GM21737 (cell line): ENCODE measurements around the gene LYRM1.

Experiments
- ATAC-seq: cut with Tn5 transposase; IDR thresholded peaks from one replicate; pipeline ENCODE4 v1.9.1; 2021; ENCODE audit warnings: mild to moderate bottlenecking, moderate library complexity; ENCODE audit not compliant: unreplicated experiment

The LYRM1 gene

DNA sequence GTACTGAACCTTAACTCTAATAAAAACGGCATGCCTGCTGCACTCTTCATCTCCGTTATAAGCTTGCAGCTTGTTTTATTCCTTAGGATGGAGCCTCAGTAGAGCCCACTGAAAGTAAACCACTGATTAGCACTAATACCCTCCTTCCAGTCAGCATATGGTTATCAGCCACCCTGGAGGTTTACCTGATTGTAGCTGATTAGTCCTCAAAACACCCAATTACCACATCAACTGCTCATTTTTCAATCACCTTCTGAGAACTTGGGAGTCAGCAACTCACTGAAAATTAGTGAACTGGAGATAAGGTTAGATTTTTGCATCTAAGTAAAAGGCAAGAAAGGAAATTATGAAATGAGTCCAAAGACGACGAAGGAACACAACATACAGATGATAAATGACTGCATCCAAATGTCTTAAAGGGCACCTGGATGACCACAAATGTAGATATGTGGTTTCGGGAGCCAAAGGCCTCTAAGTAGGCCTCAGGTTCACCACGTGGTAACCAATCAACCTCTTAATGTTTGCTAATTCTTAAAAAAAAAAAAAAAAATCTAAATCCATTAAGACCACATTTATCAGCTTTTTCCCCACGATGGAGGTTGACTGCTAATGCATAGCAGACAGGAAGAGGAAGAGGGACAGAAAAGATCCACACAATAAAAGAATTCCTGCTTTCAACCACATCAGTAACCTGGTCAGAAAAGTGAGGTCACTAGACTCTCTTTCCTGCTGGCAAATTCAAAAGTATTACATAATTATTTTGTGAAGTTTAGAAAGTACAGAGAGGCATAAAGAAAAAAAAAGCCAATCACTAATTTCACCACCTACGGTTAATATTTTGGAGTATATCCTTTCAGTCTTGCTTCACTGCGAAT is 28.4 kb upstream of the LYRM1 start:
- ATAC-seq = no peak

DNA sequence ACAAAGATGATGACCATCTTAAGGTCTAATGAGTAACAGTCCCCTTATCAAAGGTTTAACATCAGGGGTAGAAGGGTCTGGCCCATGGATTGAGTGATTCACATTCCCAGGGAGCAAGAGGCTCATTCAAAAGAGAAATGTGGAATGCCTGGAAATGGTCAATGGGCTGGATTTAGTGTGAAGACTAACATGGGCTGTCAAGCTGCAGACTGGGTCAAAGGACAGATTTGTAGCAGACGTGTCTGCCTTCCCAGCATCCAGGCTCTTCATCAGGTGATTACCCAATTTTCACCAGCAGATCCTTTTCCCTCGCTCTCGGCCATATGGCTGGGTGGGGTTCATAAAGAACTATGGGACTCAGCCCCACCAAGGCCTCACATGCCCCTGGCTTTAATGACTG is 27.2 kb upstream of the LYRM1 start:
- ATAC-seq = no peak

DNA sequence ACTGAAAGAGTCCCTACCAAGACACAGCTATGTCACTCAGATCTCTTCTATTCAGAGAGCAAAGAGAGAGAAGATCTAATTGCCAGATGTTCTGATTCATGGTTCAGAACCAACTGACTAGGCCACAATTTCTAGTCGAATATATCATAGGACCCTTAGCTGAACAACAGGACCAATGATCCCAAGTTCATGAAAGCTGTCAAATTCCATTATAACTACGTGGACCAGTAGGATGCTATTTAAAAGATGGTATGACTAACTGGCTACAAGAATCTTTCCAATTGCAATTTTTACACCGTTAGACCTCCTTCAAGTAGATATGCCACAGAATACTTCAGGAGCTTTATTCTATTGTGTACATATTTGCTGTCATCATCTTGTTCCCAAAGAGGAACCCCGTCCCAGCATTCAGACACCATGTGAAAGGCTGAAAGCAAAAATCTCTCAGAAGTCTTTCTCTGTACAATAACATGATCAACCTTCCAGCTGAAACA is 26.4 kb upstream of the LYRM1 start:
- no peak for ATAC-seq

DNA sequence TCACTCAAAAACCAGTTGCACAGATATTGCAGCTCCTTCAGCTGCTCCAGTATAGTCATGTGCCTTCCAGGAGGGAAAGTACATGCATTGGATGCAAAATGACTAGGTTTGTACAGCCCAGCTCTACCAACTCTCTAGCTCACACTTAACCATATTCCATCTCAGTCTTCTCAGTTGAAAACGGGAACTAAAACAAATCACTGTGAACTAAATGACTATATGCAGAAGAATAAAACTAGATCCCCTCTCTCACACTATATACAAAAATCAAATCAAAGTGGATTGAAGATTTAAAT is 25.3 kb upstream of the LYRM1 start:
- no peak for ATAC-seq

DNA sequence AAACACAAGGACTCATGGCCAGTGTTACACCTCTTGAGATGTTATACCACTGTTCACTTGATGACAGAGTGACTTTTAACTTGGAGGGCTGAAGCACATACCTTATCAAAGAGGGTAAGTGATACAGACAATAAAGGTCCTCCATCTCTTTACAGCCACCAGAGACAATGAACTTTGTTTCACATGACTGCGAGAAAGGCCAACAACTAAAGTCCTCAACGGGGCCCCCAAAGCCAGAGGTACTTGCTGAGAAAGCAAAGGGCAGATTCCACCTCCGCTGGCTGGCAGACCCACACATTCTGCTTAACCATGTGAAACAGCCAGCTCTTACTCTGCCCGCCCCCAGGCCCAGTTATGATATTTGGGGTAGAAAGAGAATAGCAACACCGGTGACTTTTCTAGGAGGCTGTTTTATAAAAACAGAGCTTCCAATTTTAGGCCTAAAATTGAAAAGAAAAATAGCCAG is 21.9 kb upstream of the LYRM1 start:
- ATAC-seq = no peak

DNA sequence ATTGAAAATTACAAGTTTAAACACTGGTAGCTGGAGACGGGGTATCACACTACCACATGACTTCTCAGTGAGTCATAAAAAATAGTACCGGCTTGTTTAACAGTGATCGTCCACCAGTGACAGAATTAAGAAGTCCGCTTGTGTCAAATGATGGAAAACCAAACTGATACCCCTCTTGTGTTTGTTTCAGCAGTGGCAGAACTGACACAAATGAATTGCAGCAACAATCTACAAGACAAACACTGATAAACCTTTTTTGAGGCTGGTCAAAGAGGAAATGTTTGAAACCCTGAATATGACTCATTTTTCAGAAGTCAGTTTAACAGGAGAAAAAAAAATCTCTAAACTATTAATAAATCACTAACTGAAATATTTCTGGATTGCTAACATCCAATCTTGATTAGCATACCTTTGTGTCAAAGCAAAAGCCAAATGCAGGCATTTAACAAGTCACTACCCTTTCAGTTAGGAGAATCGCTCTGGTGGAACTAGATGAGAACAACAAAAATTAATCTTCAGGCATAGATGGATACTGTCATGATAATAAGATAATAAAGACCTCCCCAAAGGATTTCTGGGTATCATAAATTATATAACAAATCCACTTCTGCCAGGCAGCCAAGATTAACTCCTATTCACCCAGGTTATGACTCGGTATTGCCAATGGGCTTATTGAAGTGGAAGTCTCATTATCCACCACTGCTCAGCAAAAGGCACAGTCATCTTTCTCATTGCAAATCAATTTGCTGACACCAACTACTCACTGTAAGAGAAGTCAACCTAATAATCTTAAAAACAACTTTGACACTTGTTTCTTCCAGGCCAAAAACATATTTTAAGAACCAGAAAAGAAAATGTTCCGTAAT is 21.2 kb upstream of the LYRM1 start:
- ATAC-seq = no peak

DNA sequence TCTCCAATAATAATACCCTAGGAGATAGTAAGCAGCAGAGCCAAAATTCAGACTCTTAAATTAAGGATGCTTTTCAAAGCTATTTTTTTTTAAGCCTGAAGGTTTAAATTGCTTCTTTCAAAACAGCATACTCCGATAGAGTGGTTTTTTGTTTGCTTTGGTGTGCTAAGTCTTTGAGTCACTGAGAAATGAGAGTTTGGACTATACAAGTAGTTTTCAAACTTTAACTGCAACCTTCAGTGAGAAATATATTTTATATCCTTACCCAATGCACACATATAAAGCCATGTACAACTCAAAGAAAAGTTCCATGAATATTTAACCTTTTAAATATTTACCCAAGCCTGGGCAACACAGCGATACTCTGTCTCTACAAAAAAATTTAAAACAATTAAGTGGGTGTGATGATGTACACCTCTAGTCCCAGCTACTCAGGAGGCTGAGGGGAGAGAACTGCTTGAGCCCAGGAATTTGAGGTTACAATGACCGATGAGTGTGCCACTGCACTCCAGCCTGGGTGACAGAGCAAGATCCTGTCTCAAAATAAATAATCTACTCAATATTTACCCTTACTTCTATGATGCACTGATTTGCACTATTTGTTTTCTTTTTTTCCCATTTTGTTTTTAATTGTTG is 19.6 kb upstream of the LYRM1 start:
- ATAC-seq = no peak

DNA sequence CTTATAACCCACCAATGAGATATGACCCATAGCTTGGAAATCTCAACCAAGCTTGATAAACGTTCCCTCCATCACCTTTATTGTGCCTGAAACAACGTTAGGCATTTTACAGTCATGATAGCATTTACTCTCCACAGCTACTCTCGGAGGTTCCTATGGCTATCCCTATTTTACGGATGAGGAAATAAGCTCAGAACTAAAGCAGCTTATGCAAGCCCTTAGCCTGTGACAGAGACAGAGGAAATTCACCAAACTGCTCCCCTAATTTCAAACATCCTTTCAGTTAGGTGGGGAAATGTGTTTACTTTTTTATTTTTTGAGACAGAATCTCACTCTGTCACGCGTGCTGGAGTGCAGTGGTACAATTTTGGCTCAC is 19.1 kb upstream of the LYRM1 start:
- no peak for ATAC-seq

DNA sequence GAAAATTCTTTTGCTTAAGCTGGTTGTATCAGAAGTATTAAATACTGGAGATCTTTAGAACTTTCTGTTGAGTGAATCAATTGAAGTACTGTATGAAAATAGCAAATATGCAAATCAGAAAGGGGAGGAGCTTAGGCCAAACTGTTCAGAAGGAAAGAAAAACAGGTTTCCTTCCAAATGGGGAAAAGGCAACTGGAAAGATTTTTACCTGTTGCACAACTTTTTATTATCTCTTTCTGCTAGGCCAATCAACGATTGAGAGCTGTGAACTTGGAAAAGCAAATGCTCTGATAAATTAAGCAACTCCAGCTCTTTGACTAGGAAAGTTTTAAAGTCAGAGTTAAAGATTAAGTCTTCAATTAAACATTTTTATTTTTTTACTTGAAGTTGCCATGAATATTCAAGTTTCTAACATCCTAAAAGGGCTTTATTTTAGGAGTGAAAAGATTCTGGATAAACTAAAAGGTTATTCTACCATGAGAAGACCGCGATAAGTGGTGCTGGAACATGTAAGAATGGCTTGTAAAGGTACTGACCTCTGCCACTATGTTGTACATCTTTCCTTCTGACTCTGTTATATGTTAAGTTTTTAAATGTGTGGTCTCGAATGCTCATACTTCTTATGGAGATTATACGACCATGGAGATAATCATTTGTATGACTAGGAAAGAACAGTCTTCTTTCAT is 16.9 kb upstream of the LYRM1 start:
- no peak for ATAC-seq

DNA sequence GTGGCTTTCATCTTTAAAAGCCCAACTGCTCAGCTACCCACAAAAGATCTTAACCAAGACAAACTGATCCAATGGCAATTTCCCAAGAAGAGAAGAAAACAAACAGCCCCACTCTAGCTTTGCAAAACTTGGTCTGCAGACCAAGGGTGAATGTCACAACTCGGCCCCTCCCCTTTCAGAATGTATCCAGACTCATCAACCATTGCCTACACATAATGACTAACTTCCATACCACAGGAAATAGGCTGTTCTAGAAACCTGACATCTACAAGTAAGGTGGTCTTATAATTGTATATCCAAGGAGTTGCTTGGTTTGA is 16.4 kb upstream of the LYRM1 start:
- no peak for ATAC-seq

DNA sequence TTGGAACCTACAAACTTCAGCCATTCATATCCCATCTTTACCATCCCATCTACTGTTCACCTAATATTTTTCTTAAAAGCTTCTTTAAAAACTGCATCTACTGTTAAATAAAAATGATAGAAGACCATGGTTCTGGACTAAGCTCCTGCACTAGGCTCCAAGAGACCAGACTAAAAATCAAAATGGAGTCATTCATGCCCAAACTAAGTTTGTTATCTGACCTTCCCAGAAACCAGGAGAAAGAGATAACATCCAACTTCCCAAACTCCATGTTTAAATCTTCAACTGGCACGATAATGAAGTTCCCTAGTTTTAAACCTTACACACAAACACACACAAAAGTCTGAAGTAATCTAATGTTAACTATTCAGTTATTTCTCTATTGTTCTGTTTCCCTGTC is 14.3 kb upstream of the LYRM1 start:
- no peak for ATAC-seq

DNA sequence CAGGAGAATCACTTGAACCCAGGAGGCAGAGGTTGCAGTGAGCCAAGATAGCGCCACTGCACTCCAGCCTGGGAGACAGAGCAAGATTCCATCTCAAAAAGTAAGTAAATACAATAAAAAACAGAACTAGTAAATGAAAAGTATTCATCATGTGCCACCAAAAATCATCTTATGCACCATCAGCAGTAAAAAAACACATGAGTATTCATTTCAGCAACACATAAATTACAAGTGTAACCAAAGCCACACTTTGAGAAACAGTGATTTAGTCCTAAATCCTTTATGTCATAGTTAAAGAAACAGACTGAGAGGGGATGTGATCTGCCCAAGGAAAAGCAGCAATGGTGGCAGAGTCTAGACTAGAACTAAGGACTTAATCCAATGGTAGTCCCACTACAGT is 13.4 kb upstream of the LYRM1 start:
- ATAC-seq = no peak

DNA sequence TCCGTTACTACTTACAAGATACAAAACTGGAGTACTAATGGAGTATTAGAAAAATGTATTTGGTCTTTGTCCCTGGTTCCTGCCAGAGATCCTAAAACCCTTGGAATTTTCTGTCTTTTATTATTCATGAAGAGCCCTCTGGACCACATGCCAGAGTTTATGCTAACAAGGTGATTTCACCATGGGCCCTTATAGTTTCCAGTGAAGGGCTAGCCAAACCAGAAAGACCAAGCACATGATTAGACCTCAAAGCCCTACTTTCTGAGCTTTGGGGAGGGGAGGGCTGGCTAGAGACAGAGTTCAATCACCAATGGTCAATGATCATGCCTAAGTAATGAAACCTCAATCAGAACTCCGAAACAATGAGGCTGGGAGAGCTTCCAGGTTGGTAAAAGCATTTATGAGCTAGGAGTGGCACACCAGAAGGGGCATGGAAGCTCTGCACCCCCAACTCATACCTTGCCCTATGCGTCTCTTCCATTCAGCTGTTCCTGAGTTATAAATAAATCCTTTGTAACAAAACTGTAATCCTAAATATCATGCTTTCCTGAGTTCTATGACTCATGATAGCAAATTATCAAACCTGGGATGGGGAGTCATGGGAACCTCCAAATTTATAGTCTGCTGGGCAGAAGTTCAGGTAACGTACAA is 10.8 kb upstream of the LYRM1 start:
- no peak for ATAC-seq

DNA sequence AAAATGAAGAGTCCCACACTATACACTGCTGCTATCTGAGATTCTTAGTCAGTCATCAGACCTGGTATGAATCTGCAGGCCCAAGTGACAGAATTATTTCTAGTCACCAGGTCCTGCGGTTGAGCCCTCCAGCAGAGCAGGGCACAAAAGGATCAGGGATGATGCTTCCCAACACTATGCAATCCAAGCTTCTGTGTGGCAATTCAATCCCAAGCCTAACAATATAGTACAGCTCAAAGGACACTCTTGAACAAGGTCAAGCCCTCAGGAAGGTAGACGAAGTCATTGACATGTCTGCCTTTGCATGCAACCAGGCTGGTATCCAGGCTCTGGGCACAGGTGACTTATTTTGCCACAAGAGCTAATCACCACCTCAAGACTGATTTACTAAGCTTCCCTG is 6.2 kb upstream of the LYRM1 start:
- ATAC-seq = no peak

DNA sequence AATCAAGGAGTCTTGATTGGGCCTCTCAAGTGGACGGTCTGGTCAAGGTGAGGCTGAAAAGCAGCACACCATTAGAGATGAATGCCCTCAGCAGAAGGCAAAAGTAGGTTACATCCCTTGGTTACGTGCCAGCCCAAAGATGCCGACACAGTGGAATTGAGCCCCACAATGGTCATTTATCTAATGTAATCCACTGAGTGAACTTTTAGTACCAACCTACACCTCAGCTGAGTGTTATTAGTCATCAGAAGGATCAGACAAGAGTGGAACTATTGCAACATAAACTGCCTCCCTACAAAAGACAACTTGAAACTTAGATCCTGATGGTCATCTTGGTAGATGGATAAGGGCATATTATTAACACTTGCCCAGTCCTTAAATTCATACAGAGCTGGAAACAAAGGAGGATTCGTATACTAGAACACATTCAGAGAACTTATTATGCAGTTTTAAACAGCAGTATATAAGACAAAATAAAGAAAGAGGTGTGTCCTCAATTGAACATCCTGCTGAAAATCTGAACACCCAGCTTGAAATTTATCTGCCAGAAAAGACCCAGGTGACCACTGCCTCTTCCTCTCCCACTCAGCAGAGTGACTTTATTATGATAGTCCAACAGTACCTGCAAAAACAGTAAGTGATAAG is 3.2 kb upstream of the LYRM1 start:
- ATAC-seq = no peak

DNA sequence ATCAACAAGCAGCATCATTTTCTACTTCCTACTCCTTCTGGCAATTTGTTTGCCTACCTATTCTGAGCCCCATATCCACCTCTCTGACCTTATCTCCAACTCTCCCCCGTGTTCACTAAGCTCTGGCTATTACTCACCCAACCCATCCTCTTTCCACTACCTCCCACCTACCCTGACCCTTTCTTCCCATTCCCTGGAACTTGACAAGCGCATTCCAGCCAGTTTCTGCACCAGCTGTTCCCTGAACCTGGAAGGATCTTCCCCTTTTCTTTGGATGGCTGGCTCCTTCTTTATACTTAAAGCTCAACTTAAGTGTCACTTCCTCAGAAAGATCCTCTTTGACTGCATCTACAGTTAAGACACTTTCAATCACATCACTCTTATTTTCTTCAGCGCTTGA is 2.6 kb upstream of the LYRM1 start:
- no peak for ATAC-seq

DNA sequence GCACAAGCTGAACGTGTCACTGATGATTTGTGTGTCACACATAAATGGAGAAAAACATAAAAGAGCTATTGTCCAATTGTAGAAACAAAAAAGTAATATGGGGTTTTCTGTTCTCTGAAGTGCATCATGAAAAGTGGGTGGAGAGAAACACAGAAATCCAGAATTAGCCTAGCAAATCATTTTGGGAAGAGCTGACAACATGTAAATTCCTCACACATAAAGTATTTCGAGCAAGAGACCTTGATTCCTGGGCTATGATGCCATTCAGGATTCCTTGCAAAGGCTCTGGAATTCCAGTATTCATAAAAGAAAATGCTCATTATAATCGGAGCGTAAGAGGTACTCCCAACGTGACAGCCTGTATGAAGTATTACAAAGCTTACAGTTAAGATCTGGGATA is 1.5 kb upstream of the LYRM1 start:
- no peak for ATAC-seq

DNA sequence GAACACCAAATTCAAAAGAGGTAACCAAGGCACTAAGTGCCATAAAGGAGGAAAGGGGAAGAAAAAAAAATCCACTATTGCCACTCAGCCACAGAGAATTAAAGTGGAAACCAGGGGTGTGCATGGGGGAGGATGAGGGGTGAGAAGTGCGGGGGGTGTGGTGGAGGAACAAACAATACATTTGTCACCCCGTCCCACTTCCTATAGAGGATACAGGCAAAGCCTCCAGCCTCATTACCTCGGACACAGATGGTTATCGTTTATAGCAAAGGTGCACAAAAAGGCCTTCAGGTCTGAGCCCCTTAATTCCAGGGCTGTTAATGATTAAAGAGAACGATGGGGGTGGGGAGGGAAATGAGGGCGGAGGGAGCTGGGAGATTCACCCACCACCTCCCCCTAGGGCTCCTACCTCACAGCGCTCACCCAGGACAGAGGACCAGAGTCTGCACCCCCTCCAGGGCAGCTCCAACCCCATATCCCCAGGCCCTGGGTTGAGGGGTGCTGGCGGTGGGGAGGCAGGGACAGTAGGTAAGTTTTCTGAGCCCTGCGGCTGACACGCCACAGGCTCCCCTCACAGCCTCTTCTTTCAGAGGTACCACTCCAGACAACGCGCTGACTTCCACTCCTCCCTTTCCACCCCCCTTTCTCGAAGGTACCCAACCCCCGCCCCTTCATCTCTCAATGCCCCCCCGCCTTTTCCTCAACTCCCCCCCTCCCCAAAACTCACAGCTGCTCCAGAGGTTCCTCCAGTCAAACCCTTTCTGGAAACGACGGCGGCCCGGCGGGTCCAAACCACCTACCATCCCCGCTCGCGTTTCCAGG is 883 bp upstream of the LYRM1 start:
- ATAC-seq = no peak

DNA sequence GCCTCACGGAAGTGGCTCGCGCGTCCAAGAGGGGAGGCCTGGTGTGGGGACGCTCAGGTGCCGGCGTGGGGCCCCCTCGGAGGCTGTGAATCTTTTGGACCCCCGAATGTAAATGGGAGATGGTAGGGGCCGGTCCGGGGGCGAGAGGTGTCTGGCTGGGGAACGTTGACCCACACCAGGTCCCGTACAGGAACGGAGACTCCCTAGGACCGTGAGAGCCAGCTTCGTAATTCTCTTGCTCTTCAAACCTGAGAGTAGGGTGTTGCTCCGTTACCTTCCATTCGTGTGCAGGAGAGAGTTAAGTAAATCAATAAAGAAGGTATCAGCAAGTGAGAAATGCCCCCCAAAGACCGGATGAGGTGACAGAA is 481 bp downstream of the LYRM1 start:
- no peak for ATAC-seq
